Fibroblast of skin of abdomen (primary cell): Measurements from ENCODE around the gene ATOH8.
A peak's percentile ranks its signal among the peaks of the same experiment; 100 is the strongest.

Experiments used
- DNase-seq: peaks from one replicate; pipeline ENCODE4 v3.0.0-alpha.2; 2013

Gene ATOH8

DNA sequence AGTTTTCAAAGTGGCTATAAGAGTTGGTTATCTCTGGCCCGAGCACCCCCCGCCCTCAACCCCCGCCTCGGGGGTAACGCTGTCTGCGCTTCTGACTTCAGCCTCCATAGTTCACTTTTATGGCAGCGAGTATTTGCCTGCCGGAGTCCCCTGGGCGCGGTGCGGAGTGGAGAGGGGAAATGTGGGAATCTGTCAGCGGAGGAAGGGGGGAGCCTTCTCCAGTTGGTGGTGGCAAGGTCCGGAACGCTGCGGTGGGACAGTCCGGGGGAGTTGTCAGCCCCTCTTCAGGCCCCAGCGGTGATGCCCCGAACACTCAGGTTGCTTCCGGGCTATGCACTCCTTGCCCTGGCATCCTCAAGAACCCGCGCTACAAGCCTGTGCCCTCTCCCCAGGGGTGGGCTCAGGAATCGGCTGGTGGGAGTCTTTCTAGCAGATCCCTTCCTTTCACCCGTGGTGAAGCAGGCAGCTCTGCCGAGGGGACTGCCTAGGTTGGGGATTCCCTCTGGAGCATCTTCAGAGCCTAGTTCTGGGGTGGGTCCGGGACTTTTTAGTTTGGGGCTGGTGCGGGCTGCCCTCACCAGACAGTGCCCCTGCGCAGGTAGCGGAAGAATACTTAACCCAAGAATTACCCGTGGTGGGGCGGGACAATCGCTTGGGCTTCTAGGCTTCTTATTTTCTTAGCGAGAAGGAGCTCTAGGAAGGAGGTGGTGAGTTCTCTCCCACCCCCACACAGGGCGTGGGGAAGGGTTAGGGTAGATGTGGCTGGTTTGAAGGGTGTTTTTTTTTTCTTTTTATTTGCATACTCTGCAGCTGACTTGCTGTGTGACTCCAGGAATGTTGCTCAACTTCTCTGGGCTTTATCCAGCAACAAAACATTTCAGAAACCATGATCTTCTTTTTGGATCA lies 1.6 kb downstream of the ATOH8 start:
- no peak for DNase-seq

DNA sequence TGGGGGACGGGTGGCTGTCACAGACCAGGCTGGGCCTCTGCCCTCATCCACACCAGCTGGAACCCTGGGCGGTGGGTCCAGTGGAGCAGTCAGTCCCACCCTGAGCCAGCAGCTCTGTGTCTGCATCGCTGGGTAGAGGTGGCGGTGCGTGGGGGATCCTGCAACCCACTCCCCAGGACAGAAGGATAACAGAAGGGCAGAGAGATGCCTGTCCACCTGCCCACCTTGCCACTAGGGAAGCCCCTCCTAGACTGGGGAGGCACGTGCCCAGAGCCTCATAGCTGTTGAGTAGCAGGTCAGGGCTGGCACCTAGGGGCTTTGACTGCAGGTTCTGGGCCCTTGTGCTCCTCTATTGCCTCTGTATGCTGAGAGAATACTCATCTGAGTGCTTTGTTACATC lies 2.4 kb downstream of the ATOH8 start:
- DNase-seq = no peak

DNA sequence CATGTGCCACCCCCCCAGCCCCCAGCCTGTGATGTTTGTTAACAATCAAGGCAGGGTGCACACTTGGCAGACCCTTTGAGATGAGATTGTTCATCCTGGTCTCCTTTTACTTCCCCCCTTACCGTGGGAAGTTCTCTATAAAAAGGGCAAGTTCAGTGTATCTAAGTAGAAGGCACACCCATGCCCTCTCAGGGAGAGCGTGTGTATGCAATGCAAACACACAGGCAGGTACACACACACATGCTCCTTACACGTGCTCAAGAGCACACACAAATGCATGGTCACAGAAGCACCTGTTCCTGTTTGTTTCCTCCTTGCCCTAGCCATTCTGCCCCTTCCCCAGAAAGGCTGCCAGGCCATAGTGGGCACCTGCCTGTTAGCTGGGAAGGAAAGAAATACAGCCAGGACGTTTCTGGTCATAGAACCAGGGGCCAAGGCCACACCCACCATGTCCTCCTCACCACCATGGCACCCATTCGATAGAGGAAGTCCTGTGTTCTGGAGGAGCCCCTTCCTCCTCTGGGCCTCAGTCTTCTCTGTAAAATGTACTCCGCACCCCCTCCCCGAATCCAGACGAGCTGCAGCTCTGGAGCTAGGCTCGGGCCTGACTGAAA lies 3.1 kb downstream of the ATOH8 start:
- DNase-seq = no peak

DNA sequence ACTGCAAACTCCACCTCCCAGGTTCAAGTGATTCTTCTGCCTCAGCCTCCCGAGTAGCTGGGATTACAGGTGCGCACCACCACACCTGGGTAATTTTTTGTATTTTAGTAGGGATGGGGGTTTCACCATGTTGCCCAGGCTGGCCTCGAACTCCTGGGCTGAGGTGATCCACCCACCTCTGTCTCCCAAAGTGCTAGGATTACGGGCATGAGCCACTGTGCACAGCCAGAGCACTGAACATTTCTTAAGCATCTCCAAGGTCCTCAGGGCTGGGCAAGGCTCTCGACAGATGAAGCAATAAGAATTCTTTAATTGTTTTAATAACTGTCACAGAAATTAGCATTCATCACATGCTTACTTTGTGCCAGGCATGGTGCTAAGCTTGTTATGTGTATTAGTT lies 4.1 kb downstream of the ATOH8 start:
- no peak for DNase-seq

DNA sequence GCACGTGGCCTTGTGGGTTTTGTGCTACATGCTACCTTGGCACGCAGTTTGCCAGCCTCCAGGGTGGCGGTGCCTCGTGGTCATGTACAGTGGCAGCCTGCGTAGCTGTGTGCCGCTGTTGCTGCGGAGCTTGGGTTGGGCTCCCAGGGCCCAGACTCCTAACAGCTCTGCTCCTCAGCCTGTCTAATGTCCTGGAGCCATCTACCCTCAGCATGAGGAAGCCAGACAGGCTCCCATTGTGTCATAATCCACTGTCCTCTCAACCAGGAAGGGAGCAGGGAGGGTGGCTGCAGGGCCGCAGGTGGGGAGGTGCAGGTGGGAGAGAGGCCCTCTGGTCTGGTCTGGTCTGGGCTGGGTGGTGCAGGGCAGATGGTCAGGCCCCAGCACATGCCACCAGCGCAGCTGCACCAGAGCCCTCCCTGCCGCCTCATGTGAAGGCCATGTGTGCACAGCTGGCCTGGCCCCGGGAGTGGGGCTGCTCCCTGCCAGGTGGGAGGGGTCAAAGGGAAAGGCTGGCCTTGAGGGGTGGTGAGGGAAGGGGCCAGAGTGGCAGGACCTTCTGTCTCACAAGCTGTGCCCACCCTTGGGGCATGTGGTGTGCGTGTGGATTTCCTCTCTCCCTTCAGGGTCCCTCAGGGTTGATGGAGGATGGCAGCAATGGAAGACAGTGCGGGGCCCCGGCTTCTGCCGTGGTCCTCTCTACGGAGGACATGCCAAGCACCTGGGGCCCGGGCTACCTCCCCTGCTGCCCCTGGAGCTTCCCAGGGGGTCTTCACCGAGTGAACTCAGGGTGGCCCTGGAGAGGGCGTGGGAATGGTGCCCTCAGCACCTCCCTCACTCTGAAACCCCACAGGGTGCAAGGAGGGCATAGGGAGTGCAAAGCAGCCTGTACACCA lies 4.8 kb downstream of the ATOH8 start:
- DNase-seq = no peak

DNA sequence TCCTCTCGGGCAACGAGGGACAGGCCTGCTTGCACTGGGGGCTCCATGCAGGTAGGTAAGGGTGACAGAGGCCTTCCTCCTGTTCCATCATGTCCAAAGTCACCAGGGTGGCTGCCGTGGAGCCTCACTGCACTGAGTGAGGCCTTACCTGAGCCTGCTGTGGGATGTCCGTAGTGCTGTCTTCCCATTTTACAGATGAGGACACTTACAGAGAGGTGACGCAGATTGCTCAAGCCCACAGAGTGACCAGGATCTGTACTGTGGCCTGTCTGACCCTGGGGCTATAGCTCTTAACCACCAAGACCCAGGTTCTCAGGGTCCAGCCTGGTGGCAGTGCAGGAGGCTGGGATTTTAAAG lies 5.4 kb downstream of the ATOH8 start:
- no peak for DNase-seq

DNA sequence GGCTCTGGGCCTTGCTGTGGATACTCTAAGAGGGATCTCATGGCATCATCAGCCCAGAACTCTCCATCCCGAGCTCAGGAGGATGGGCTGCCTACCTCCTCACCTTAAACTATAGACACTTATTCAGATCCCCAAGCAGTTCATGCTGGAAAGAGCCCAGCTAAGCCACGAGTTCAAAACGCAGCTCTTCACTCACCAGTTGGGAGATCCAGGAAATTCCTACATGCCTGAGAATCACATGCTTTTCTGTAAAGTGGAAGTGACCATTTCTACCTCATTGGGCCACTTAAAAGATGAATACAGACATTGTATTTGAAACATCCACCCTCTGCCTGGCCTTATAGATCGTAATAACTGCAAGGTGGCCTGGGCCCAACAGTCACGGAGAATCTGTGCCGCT lies 6.6 kb downstream of the ATOH8 start:
- peak; percentile 48 for DNase-seq

DNA sequence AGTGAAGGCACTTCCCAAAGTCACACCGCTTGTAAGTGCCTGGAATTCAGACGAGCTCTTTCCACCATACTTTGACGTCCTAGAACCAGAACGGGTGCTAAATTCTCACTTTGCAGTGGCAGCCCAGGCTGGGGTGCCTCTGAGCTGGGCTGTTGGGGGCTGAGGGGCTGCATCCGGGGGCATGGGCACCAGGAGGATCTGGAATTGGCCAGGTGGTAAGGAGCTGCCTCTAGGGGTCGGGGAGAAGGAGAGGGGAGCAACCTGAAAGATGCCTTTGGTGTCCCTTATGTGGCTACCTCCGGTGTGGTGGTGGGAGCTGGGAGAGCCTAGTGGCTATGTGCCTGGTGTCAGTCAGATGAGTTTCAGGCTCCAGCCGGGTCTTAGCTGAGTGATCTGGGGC lies 7.1 kb downstream of the ATOH8 start:
- DNase-seq = no peak

DNA sequence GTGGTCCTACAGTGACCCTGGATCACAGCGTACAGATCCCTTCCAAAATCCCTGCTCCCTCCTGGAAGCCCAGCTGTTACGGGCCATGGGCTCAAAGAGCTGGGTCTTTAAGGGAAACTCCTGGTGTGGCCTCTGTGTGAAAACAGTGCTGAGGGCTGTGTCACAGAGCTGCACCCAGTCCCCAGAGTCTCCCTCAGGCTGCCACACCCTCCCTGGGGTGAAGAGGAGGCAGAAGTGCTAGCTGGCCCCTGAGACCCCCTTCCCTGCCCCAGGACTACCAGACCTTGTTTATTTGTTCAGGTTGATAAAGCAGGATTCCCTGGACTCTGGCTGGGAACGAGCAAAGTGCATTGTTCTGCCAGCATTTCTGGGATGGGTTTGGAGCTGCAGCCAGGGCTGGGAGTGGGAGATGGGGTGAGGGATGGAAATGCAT lies 7.7 kb downstream of the ATOH8 start:
- DNase-seq = no peak

DNA sequence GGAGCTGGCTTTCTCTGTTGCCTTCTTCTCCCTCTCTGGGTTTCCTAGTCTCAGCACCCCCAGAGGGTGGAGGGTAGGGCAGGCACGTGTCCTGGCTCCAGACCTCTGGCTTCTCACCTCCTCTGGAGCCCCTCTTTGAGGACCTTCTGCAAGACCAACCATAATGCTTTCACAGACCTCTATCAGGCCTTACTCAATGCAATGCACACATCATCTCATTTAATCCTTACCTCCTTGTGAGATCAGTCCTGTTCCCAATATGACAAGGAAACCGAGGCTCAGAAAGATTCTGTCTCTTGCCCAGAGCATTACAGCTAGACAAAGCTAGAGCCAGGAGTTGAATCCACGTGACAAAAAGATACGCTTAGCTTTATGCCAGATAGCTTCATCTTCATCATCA lies 8.2 kb downstream of the ATOH8 start:
- no peak for DNase-seq

DNA sequence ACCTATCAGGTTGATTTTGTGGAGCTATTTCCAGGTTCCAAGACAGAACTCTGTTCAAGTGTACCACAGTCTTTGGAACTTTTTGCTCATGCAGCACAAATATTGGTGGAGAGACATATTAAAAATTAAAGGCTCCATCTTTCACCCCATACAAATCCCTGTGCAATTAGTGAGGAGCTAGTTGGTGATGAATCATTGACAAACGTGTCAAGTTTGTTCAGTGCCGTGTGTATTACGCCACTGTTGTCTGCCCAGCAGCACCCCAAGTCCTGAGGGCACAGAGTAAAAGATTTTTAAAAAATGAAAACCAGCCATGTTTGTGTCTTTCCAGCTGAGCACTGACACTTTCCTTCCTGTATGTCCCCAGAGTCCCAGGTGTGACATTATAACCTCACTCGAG lies 9.3 kb downstream of the ATOH8 start:
- no peak for DNase-seq

DNA sequence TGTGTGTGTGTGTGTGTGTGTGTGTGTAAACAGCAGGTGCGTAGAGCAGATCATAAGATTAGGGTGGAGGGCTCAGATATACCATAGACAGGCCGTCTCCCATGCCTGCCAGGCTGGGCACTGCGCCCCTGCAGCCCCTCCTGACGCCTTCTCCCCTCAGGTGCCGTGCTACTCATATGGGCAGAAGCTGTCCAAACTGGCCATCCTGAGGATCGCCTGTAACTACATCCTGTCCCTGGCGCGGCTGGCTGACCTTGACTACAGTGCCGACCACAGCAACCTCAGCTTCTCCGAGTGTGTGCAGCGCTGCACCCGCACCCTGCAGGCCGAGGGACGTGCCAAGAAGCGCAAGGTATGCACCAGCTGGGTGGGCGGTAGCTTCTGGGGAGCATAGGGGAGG lies 10.0 kb downstream of the ATOH8 start:
- no peak for DNase-seq

DNA sequence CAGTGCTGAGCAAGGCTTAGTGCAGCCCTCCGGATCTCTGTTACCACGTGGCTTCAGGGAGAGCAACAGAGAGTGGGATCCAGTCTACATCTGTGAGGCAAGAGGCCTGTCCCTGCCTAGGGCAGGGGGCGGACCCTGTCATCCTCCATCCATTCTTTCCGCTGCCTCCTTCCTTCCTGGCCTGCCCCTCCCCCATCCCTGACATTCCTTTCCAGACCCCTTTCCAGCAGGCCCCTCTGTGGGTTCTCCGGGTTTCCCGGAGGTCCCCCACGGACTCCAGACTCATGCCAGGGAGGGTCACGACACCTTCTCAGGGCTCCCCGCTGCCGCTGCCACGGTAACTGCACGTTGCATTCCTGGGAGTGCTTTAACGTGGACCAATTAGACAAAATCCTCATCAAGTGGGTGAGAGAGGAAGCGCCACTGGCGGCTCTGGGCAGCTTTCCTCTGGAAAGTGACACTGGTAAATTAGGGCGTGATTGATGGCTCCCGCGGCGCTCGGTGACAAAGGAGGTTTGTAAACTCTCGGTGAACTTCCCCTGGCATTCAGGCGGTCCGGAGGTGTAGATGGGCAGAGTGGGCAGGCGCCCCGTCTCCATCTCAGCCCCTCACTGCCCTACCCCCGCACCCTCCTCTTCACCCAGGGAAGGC lies 11.4 kb downstream of the ATOH8 start:
- DNase-seq = no peak

DNA sequence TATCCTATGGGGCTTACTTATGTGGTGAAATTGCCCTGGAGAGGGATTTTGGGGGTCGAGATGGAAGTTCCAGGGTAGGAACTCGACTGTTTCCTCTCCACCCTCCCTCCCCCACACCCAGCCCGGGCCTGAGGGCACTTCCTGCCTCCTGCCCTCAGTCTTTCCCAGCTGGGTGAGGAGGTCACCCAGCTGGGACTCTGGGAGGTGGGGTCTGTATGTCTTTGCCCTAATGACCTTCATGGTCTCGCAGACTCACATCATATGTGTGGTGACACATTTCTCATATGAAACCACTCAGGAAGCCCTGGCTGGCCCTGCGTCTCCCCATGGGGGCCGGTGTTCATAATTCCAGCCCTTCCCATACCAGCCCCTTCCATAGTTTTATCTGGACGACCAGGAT lies 12.4 kb downstream of the ATOH8 start:
- no peak for DNase-seq

DNA sequence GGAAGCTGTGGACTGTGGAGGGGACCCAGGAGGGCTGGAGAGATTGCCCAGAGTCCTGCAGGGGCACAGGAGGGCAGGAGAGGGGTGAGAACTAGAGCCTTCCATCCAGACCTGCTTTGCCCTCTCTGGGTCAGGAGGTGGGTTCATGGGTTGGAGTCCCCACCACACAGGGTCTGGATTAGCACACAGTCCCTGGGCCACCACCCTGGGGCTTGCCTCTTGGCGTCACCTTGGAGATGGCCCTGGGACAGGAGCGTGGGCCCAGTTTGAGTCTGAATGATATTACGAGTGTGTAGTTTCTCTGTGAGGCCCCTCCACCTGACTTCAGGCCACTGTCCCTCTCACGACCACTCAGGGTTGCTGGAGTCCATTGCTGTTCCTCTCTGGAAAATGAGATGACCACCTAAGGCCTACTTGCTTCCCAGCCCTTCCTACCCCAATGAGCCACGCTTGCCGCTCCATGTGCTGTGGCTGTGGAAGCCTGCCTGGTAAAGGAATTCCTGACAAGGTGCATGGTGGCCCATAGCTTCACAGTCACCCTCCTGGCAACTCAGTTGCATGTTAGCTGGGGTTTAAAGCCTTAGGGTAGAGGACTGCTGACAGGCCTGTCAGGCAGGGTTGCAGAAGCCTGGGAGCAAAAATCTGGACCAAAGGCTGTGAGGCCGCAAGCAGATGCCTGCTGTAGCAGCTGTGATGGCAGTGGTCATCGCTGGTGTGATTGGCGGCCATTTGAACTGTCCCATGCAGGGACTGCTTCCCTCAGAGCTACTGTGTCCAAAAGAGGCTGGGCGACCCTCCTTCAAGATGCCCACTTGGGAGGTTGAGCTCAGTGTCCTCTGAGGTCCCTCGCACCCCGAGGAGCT lies 14.2 kb downstream of the ATOH8 start:
- no peak for DNase-seq

DNA sequence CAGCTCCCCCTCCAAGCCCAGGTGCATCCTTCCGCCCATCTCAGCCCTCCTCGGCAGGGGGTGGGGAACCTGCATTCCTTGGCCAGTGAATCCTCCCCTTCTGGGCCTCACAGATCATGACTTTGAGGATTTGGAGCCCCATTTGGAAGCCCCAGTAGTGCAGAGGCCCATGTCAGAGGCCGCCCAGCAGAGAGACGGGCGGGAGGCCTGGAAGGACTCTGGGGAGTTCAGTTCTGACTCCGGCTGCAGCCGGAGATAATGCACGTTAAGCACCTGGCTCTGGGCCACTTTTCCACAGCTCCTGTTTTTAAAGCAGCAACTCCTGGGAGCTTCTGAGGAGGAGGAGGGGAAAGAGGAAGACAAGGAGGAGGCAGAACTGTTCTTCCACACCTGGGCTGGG lies 14.9 kb downstream of the ATOH8 start:
- DNase-seq = peak; percentile 44

DNA sequence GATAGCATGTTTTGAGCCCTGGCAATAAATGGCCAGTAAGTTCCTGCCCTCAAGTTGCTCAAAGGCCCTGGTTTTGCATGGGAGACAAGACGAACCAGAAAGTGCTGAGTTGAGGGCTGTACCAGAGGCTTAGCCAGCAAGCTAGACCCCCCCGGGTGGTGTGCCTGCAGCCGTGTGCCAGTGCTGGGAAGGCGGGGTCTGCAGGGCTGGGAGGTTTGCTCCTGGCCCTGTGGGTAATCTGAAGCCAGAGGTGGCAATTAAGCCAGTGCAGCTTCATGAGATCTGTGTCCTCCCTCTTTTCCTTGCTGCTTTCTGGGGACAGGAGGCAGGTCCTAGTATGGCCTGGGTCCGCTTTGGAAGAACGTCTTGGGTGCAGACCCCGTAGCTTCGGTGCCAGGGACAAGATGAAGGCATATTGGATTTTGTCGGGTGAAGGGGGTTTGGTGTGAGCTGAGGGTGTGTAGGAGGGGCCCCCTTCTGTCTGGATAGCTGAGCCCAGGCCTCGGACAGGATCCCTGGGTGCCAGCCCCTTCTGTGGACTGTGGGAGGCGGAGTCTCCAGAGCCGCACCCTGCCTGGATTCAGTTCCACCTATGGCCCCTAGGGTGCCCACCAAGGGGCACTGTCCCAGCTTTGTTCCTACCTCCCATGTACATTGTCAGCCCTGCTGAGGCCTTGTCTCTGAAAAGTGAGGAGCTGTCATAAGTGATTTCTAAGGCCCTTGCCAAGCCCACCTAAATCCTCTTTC lies 15.6 kb downstream of the ATOH8 start:
- DNase-seq = no peak

DNA sequence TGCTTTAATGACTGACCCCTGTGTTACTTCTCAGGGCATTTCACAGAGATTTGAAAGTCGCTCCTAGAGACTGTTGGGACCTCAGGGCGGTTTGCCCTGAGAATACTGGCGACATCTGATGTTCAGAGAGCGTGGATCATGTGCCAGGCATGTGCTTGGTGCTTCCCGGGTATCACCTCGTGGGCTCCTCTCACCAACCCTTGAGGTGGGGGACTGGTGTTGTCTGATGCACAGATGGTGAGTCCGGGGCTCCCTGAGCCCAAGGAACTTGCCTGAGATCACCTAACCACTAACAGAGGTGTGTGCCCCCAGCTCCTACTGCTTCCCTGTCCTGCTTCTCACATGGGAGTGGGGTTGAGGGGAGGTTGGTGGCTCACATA lies 16.2 kb downstream of the ATOH8 start:
- no peak for DNase-seq

DNA sequence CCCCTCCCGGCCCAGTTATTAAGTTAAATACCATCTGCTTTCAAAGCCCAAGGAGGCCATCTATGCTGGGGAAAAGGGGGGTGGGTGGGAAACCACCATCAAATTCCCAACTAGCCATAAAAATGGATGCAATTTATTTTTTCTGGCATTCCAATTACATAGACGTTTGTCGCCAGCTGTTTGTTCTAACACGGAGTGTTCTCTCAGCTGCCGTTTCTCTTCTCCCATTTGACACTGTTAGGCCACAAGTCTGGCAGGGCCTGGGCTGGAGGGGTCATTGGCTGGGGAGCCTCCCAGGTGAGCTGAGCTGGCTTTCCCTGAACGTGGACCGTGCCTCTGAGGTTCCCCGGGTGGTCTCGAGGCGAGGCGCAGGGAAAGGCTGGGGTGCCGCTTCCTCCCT lies 16.6 kb downstream of the ATOH8 start:
- peak; percentile 69 for DNase-seq

DNA sequence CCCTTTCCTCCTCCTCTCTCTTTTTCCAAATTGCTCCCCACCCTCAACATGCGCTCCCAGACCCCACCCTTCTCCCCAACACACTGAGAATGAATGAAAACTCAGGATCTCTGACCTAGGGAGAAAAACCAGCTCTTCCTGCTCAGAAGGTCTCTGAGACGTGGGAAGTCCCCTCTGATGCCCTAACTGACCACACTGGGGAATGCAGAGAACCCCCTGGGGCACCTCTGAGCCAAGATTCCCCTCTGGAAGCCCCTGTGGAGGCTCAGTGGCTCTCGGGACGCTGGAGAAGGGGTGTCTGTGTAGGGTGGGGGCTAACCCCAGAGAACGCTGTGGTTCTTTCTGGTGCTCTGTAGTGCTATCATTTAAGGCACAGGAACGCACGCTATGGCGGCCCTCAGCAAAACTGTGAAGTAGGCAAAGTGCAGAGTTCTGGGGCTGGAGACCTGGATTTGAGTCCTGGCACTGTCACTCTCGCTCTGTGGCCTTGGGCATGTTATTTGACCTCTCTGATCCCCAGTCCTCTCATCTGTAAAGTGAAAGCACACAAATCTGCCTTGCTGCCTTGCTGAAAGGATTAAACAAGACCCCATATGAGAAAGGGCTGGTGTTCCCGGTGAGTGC lies 17.1 kb downstream of the ATOH8 start:
- no peak for DNase-seq

DNA sequence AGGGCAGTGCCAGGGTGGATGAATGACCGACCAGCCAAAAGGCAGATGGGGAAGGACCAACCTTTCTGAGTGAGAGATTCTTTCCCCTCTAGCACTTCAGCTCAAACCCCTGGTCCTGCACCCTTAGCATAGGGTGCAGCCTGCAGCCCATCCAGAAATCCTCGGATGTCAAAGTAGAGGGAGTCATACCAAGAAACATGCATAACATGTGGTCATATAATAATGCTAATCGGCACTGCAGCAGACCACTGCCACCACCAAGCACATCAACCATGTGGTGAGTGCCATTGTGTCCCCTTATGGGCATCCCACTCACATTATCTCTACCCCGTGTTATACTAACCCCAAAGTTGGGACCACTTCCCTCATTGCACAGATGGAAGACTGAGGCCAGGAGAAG lies 17.7 kb downstream of the ATOH8 start:
- no peak for DNase-seq
